Mesenchymal stem cell (in vitro differentiated cells and primary cell): ENCODE measurements around the gene SERPINA6.
"Not testable (repeated sequence)": the region's sequence is repeated elsewhere in the genome, so short reads cannot be mapped to it uniquely, and the experiment has no call there.

ENCODE experiments used
- DNase-seq: peaks from one replicate; pipeline ENCODE4 v3.0.0-alpha.2; 2013
- H2AFZ ChIP-seq: one replicate; pipeline ENCODE4 v1.6.1; 2013; ENCODE audit warnings: low read depth, mild to moderate bottlenecking, control low read depth, inconsistent platforms, low read length, moderate library complexity
- H2AK5ac ChIP-seq: 2 replicates; pipeline ENCODE4 v1.6.1; 2013; ENCODE audit warnings: low read length, moderate library complexity, mild to moderate bottlenecking, inconsistent platforms; ENCODE audit not compliant: severe bottlenecking
- H2BK120ac ChIP-seq: one replicate; pipeline ENCODE4 v1.6.1; 2013; ENCODE audit warnings: low read depth, mild to moderate bottlenecking, inconsistent platforms, low read length, moderate library complexity
- H2BK12ac ChIP-seq, 2 experiments: one replicate each; pipeline ENCODE4 v1.6.1; 2013; ENCODE audit warnings: inconsistent platforms in 2 of 2, low read length in 2 of 2, mild to moderate bottlenecking in 2 of 2, moderate library complexity in 2 of 2, control low read depth in 1 of 2
- H2BK15ac ChIP-seq: one replicate; pipeline ENCODE4 v1.6.1; 2013; ENCODE audit warnings: mild to moderate bottlenecking, low read depth, inconsistent platforms; ENCODE audit not compliant: poor library complexity, severe bottlenecking
- H2BK5ac ChIP-seq: 2 replicates; pipeline ENCODE4 v1.6.1; 2013; ENCODE audit warnings: low read depth, mild to moderate bottlenecking, low read length, control low read depth, inconsistent platforms; ENCODE audit not compliant: poor library complexity, severe bottlenecking
- H3K14ac ChIP-seq, 2 experiments: one replicate each; pipeline ENCODE4 v1.6.1; 2013; ENCODE audit warnings: inconsistent platforms in 2 of 2, low read length in 2 of 2, control low read depth in 1 of 2, mild to moderate bottlenecking in 1 of 2, moderate library complexity in 1 of 2
- H3K18ac ChIP-seq, 2 experiments: one replicate each; pipeline ENCODE4 v1.6.1; 2013; ENCODE audit warnings: inconsistent platforms in 2 of 2, low read length in 2 of 2, control low read depth in 1 of 2, low read depth in 1 of 2, mild to moderate bottlenecking in 1 of 2
- H3K23ac ChIP-seq, 2 experiments: one replicate each; pipeline ENCODE4 v1.6.1; 2013; ENCODE audit warnings: inconsistent platforms in 2 of 2, low read length in 2 of 2, mild to moderate bottlenecking in 2 of 2, moderate library complexity in 2 of 2, control low read depth in 1 of 2
- H3K27ac ChIP-seq: 2 replicates; pipeline ENCODE4 v1.5.1; 2013; ENCODE audit warnings: mild to moderate bottlenecking, moderate library complexity, low read length, control low read depth, inconsistent platforms; ENCODE audit not compliant: poor library complexity, severe bottlenecking
- H3K27me3 ChIP-seq, 2 experiments: 2 replicates each; pipeline versions ENCODE4 v1.6.1 to v1.7.0; 2013; ENCODE audit warnings: low read length in 2 of 2, mild to moderate bottlenecking in 2 of 2, moderate library complexity in 2 of 2, control low read depth in 1 of 2, inconsistent platforms in 1 of 2; ENCODE audit not compliant: control insufficient read depth in 1 of 2, insufficient read depth in 1 of 2
- H3K36me3 ChIP-seq, 2 experiments: 2 replicates each; pipeline versions ENCODE4 v1.6.1 to v1.7.0; 2013; ENCODE audit warnings: low read length in 2 of 2, control low read depth in 1 of 2, inconsistent platforms in 1 of 2, low read depth in 1 of 2, mild to moderate bottlenecking in 1 of 2; ENCODE audit not compliant: insufficient read depth in 2 of 2, control insufficient read depth in 1 of 2
- H3K4ac ChIP-seq, 2 experiments: one replicate each; pipeline ENCODE4 v1.6.1; 2013; ENCODE audit warnings: inconsistent platforms in 2 of 2, low read length in 2 of 2, mild to moderate bottlenecking in 2 of 2, moderate library complexity in 2 of 2, control low read depth in 1 of 2, low read depth in 1 of 2
- H3K4me1 ChIP-seq: 2 replicates; pipeline ENCODE4 v1.6.1; 2013; ENCODE audit warnings: low read depth, low read length, control low read depth; ENCODE audit not compliant: control insufficient read depth, insufficient read depth
- H3K4me2 ChIP-seq: 2 replicates; pipeline ENCODE4 v1.6.1; 2013; ENCODE audit warnings: low read length, mild to moderate bottlenecking, inconsistent platforms; ENCODE audit not compliant: poor library complexity, severe bottlenecking
- H3K4me3 ChIP-seq, 2 experiments: 2 replicates each; pipeline versions ENCODE4 v1.5.1 to v1.7.0; 2013; ENCODE audit warnings: low read length in 2 of 2, mild to moderate bottlenecking in 2 of 2, control low read depth in 1 of 2, low read depth in 1 of 2; ENCODE audit not compliant: insufficient read depth in 1 of 2
- H3K79me1 ChIP-seq: replicated peaks from 2 replicates; pipeline ENCODE4 v1.6.1; 2013; ENCODE audit warnings: mild to moderate bottlenecking, control low read depth, low read length, inconsistent platforms; ENCODE audit not compliant: poor library complexity, severe bottlenecking
- H3K9ac ChIP-seq: 2 replicates; pipeline ENCODE4 v1.7.0; 2013; ENCODE audit warnings: mild to moderate bottlenecking, low read length, moderate library complexity
- H3K9me3 ChIP-seq: 2 replicates; pipeline ENCODE4 v1.7.0; 2013; ENCODE audit warnings: mild to moderate bottlenecking, low read length; ENCODE audit not compliant: control insufficient read depth
- H4K8ac ChIP-seq: one replicate; pipeline ENCODE4 v1.6.1; 2013; ENCODE audit warnings: inconsistent platforms, mild to moderate bottlenecking, low read length, moderate library complexity
- H4K91ac ChIP-seq: one replicate; pipeline ENCODE4 v1.6.1; 2013; ENCODE audit warnings: mild to moderate bottlenecking, low read length, inconsistent platforms
- WGBS: methylation state at CpG from one replicate; pipeline ENCODE4 v1.1.7; 2013; ENCODE audit warnings: mixed read lengths; 5-methylcytosine and 5-hydroxymethylcytosine counted together

SERPINA6 gene

DNA sequence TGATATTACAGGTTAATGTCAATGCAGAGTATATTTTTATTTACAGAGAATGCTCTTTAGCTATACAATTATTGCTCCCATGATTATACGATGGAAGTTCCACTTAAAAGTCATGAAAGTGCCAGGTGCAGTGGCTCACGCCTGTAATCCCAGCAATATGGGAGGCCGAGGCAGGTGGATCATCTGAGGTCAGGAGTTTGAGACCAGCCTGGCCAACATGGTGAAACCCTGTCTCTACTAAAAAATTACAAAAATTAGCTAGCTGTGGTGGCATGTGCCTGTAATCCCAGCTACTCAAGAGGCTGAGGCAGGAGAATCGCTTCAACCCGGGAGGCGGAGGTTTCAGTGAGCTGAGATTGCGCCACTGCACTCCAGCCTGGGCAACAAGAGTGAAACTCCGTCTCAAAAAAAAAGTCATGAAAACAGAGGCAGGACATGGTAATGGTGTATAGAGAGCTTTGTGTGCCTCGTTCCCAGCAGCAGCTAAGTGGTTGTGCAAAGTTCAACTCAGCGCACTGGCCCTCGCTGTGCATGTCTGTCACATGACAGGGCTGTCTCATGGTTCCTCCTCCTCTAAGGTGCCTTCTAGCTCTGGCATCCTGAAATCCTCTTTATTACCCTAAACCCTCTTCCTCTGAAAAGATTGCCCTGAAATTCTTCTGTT, 46.1 kb downstream of the SERPINA6 start:
- not testable (repeated sequence) for H3K18ac ChIP-seq, H4K91ac ChIP-seq, H2AFZ ChIP-seq, H4K8ac ChIP-seq, H3K9ac ChIP-seq, H3K14ac ChIP-seq, H3K36me3 ChIP-seq, H3K9me3 ChIP-seq, H3K27ac ChIP-seq, H3K4me3 ChIP-seq, DNase-seq, H3K4me1 ChIP-seq, H2BK5ac ChIP-seq, H3K4ac ChIP-seq, H3K4me2 ChIP-seq, H3K79me1 ChIP-seq, H2BK12ac ChIP-seq, H2BK120ac ChIP-seq, H2BK15ac ChIP-seq, H3K23ac ChIP-seq, H2AK5ac ChIP-seq, H3K27me3 ChIP-seq
- 89% methylated on average over 11 of the region's 11 CpGs for WGBS

DNA sequence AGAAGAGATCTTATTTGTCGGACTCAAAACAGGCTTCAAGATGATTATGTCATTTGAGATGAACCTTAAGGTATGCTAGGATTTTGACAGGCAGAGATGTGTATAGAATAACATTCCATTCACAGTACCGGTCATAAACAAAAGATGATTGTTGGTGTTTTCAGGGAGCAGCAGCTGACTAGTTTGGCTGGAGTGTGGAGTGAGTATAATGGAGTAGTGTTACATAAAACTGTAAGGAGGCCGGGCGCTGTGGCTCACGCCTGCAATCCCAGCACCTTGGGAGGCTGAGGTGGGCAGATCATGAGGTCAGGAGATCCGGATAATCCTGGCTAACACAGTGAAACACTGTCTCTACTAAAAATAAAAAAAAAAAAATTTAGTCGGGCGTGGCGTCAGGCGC, 54.0 kb downstream of the SERPINA6 start:
- Histone ChIP-seq H2BK120ac (no peak overlapping the region), H3K23ac (no peak overlapping the region), H4K8ac (no peak overlapping the region), H2BK5ac (no peak overlapping the region), H3K27me3 (no peaks in the 10 kb centered on the region), H2BK12ac (no peak overlapping the region), H3K27ac (no peak overlapping the region), H3K79me1 (no peaks in the 10 kb centered on the region), H3K4me2 (no peak overlapping the region), H3K4ac (no peak overlapping the region), H3K14ac (no peak overlapping the region), H3K9ac (no peak overlapping the region), H3K18ac (no peak overlapping the region), H2AFZ (no peak overlapping the region), H3K9me3 (no peaks in the 10 kb centered on the region), H2BK15ac (no peak overlapping the region), H4K91ac (no peak overlapping the region), H2AK5ac (no peak overlapping the region), H3K36me3 (no peaks in the 10 kb centered on the region), H3K4me1 (no peaks in the 10 kb centered on the region), H3K4me3 (no peak overlapping the region)
- WGBS, result 82% methylated on average over 6 of the region's 10 CpGs
- no peak for DNase-seq

DNA sequence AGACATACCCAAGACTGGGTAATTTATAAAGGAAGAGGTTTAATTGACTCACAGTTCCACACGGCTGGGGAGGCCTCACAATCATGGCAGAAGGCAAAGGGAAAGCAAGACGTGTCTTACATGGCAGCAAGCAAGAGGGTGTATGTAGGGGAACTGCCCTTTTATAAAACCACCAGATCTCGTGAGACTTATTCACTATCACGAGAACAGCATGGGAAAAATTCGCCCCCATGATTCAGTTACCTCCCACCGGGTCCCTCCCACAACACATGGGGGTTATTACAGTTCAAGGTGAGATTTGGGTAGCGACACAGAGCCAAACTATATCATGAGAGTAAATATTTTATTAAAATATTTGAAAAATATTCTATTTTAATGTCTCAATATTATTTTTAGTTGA, 54.6 kb downstream of the SERPINA6 start:
- not testable (repeated sequence) for H3K4ac ChIP-seq, H3K14ac ChIP-seq, H3K9me3 ChIP-seq, H3K27me3 ChIP-seq, H3K4me3 ChIP-seq, H3K4me1 ChIP-seq, H3K36me3 ChIP-seq, H3K79me1 ChIP-seq, H2AFZ ChIP-seq, H4K8ac ChIP-seq, H3K4me2 ChIP-seq, H3K23ac ChIP-seq, H3K27ac ChIP-seq, DNase-seq, H4K91ac ChIP-seq, H3K18ac ChIP-seq, H2BK120ac ChIP-seq, H2BK5ac ChIP-seq, H2BK12ac ChIP-seq, H3K9ac ChIP-seq, H2BK15ac ChIP-seq, H2AK5ac ChIP-seq
- WGBS, result 69% methylated on average over 3 of the region's 7 CpGs

DNA sequence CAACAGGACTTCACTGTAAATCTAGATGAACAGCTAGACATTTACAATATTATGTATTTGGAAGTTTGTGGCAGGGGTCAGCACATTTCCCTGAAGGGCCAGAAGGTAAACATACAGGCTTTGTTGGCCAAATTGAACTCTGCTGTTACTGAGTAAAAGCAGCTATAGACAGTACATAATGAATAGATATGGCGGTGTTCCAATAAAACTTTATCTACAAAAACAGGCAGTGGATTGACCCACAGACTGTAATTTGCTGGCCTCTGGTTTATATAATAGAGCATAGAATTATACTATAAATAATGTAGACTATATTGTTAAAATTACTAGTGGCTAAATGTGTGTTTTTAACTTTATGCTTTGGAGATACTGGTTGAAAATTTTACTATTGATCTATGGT, 55.8 kb downstream of the SERPINA6 start:
- Histone ChIP-seq H3K18ac (no peak overlapping the region), H3K4me2 (no peak overlapping the region), H2BK120ac (no peak overlapping the region), H3K4me3 (no peak overlapping the region), H3K36me3 (no peaks in the 10 kb centered on the region), H4K91ac (no peak overlapping the region), H3K79me1 (no peaks in the 10 kb centered on the region), H2AFZ (no peak overlapping the region), H4K8ac (no peak overlapping the region), H3K4ac (no peak overlapping the region), H3K14ac (no peak overlapping the region), H3K9ac (no peak overlapping the region), H2AK5ac (no peak overlapping the region), H2BK15ac (no peak overlapping the region), H3K27ac (no peak overlapping the region), H2BK12ac (no peak overlapping the region), H3K23ac (no peak overlapping the region), H3K4me1 (no peaks in the 10 kb centered on the region), H2BK5ac (no peak overlapping the region), H3K9me3 (peaks cover 11% of the 10 kb centered on the region), H3K27me3 (no peaks in the 10 kb centered on the region)
- WGBS, result no CpG with 5 or more reads among the region's 1 CpG
- DNase-seq, result no peak
